Thyroid gland (tissue), 4 donors: Measurements from ENCODE around the gene TMEM43.

Source experiments
- POLR2A ChIP-seq, 2 donors: fragments of 450-650 bp; IDR thresholded peaks; one replicate each; pipeline ENCODE4 v1.6.1; 2017; ENCODE audit warnings: antibody characterized with exemption in 2 of 2, mild to moderate bottlenecking in 2 of 2, moderate library complexity in 1 of 2
- TF ChIP-seq, protein P1 (sequence below), 6 experiments: fragments of 200-600 bp in 3 of 6; fragments of 450-650 bp in 3 of 6; sonication (generic) in 3 of 6; IDR thresholded peaks; one replicate each; pipeline ENCODE4 v1.5.1; 2016 to 2019; ENCODE audit warnings: antibody characterized with exemption in 6 of 6, mild to moderate bottlenecking in 2 of 6, inconsistent platforms in 1 of 6, moderate library complexity in 1 of 6

DNA sequence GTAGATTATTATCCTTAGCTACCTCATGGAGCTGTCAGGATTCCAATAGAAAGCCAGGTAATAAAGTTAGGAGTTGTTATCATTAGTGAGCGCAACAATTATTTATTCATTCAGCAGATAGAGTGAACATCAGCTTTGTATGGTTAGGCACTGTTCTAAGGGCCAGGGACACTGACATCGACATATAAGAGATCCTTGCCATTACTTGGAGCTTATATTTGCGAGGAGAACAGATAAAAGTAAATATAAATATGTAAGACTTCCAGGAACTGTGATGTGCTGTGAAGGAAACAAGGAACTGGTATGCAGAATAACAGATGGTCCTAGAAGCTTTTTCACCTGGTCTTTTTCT, 54.2 kb downstream of the TMEM43 start:
- TF ChIP-seq, protein P1, sequence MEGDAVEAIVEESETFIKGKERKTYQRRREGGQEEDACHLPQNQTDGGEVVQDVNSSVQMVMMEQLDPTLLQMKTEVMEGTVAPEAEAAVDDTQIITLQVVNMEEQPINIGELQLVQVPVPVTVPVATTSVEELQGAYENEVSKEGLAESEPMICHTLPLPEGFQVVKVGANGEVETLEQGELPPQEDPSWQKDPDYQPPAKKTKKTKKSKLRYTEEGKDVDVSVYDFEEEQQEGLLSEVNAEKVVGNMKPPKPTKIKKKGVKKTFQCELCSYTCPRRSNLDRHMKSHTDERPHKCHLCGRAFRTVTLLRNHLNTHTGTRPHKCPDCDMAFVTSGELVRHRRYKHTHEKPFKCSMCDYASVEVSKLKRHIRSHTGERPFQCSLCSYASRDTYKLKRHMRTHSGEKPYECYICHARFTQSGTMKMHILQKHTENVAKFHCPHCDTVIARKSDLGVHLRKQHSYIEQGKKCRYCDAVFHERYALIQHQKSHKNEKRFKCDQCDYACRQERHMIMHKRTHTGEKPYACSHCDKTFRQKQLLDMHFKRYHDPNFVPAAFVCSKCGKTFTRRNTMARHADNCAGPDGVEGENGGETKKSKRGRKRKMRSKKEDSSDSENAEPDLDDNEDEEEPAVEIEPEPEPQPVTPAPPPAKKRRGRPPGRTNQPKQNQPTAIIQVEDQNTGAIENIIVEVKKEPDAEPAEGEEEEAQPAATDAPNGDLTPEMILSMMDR (IDR thresholded peaks at IDR 0.05), result no peak
- no peak for TF ChIP-seq POLR2A (IDR thresholded peaks at IDR 0.05)
